ENCODE data around the gene YY1.
A peak's percentile ranks its signal among the peaks of the same experiment; 100 is the strongest.
"Not testable (repeated sequence)": the region's sequence is repeated elsewhere in the genome, so short reads cannot be mapped to it uniquely, and the experiment has no call there.

YY1 gene

GRCh38 chr14:100213956-100214769 lies 24.8 kb upstream of the YY1 start:
- peak; percentile 87 for DNase-seq

- no peak for DNase-seq
Measured at GRCh38 chr14:100214770-100215083, 24.2 kb upstream of the YY1 start.

GRCh38 chr14:100215330-100215885 lies 23.5 kb upstream of the YY1 start:
- no peak for DNase-seq

- no peak for DNase-seq
Measured at GRCh38 chr14:100219126-100219785, 19.7 kb upstream of the YY1 start.

- peak; percentile 51 for DNase-seq
Measured at GRCh38 chr14:100221533-100222223, 17.3 kb upstream of the YY1 start.

- no peak for DNase-seq
Measured at GRCh38 chr14:100222224-100223093, 16.5 kb upstream of the YY1 start.

GRCh38 chr14:100223332-100224201 lies 15.4 kb upstream of the YY1 start:
- no peak for DNase-seq

- DNase-seq = no peak
Measured at GRCh38 chr14:100224229-100224866, 14.6 kb upstream of the YY1 start.

- DNase-seq = no peak
Measured at GRCh38 chr14:100225169-100225568, 13.8 kb upstream of the YY1 start.

- DNase-seq = peak; percentile 74
Measured at GRCh38 chr14:100230361-100230760, 8.6 kb upstream of the YY1 start.

GRCh38 chr14:100234511-100234910 lies 4.4 kb upstream of the YY1 start:
- DNase-seq = no peak

GRCh38 chr14:100236271-100236818 lies 2.6 kb upstream of the YY1 start:
- DNase-seq = not testable (repeated sequence)

GRCh38 chr14:100236881-100237280 lies 2.1 kb upstream of the YY1 start:
- no peak for DNase-seq

GRCh38 chr14:100237735-100238418 lies 1.1 kb upstream of the YY1 start:
- DNase-seq = peak; percentile 22

- no peak for DNase-seq
Measured at GRCh38 chr14:100239211-100239839, 381 bp downstream of the YY1 start.

GRCh38 chr14:100239840-100240667 lies 1.1 kb downstream of the YY1 start:
- peak; percentile 69 for DNase-seq

GRCh38 chr14:100240668-100241032 lies 1.7 kb downstream of the YY1 start:
- no peak for DNase-seq

- DNase-seq = no peak
Measured at GRCh38 chr14:100241279-100241678, 2.3 kb downstream of the YY1 start.

- DNase-seq = no peak
Measured at GRCh38 chr14:100243020-100243419, 4.1 kb downstream of the YY1 start.

Measured in NCI-H526 treated with DMSO at 0.1 percent for 48 hours (cell line).